Cardiac muscle cell (in vitro differentiated cells and primary cell): ENCODE data around the gene SSUH2. TPM values are rescaled to one million over a fixed set of nuclear protein-coding genes. Genes with fewer than 3 reads are reported as not detected.
"Not testable (repeated sequence)": the region's sequence is repeated elsewhere in the genome, so short reads cannot be mapped to it uniquely, and the experiment has no call there.

Source experiments
- DNase-seq, 2 donors: peaks; one replicate each; pipeline versions ENCODE4 v3.0.0 to v3.0.0-alpha.2; 2010 to 2017; ENCODE audit warnings: low read depth in 1 of 2, low spot score in 1 of 2
- H3K27ac ChIP-seq: fragments of 200-600 bp; sonication (generic); 2 replicates; pipeline ENCODE4 v1.5.1; 2016
- H3K27me3 ChIP-seq: fragments of 200-600 bp; sonication (generic); 2 replicates; pipeline ENCODE4 v1.6.0; 2016; ENCODE audit warnings: control low read depth
- H3K36me3 ChIP-seq: fragments of 200-600 bp; sonication (generic); 2 replicates; pipeline ENCODE4 v1.5.1; 2016; ENCODE audit warnings: control low read depth
- H3K4me1 ChIP-seq: fragments of 200-600 bp; sonication (generic); 2 replicates; pipeline ENCODE4 v1.8.1; 2017; ENCODE audit warnings: low read depth, mild to moderate bottlenecking, mixed run types
- H3K4me3 ChIP-seq: fragments of 200-600 bp; sonication (generic); 2 replicates; pipeline ENCODE4 v1.5.1; 2016; ENCODE audit warnings: mild to moderate bottlenecking
- H3K9me3 ChIP-seq: fragments of 200-600 bp; sonication (generic); 2 replicates; pipeline ENCODE4 v1.5.1; 2017; ENCODE audit warnings: low read depth, mild to moderate bottlenecking, control low read depth
- CTCF ChIP-seq: IDR thresholded peaks from 2 replicates; pipeline ENCODE4 v1.5.1; 2012; ENCODE audit warnings: low read depth, mild to moderate bottlenecking, low read length
- polyA plus RNA-seq: library from polyadenylated mRNA; unstranded; fragments of >200 nt; fragmentation: Nextera tagmentation; extraction: Ambion mirVana; gene quantifications from 2 replicates; pipeline ENCODE4 v1.2.1, GENCODE V29; 2016
- total RNA-seq: library from RNA; depleted of rRNA; stranded (reverse); fragments of >200 nt; gene quantifications from 2 replicates; pipeline ENCODE4 v1.2.3, GENCODE V29; 2016

Gene SSUH2
- total RNA-seq = 0.33 and 0.53 TPM in 2 replicates
- polyA plus RNA-seq = not detected in 2 replicates

DNA sequence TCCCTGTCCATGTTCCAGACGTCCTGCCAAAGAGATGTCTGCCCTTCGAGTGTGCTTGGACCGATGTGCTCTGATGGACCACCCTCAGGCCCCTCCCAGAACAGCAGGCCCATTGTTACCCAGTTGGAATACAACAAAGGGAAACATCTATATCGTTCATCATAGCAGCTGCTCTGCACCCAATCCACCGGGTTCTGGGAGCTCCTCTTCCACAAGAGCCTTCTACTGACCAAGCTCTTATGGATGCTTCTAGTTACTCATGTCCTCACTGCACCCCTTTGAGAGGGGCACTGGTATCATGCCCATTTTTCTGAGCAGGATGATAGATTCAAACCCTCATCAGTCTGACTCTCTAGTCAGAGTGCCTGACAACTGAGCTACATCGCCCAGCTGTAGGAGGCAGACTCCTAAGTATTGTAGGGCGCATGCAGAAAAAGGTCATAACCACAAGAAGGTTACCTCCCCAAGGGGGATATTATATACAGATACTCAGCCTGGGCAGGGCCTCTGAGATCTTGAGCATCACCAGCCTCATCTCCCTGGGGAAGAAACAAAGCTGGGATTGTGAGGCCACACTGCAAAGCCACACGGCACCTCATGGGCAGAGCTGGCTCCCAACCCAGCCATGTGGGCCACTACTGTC, at the start of gene SSUH2:
Gene SSUH2 (minus strand): TSS at position 51 of the 643 bp plus-strand sequence. CDS start 40 bp downstream, at position 11.
- H3K9me3 ChIP-seq = no peaks in the 10 kb centered on the region
- no peak within 1 kb of the TSS for H3K4me3 ChIP-seq
- H3K27me3 ChIP-seq = no peaks in the 10 kb centered on the region
- H3K36me3 ChIP-seq = no peaks in the 10 kb centered on the region
- no peak for TF ChIP-seq CTCF
- H3K27ac ChIP-seq = no peak within 1 kb of the TSS
- DNase-seq = no peak
- H3K4me1 ChIP-seq = no peaks in the 10 kb centered on the region

DNA sequence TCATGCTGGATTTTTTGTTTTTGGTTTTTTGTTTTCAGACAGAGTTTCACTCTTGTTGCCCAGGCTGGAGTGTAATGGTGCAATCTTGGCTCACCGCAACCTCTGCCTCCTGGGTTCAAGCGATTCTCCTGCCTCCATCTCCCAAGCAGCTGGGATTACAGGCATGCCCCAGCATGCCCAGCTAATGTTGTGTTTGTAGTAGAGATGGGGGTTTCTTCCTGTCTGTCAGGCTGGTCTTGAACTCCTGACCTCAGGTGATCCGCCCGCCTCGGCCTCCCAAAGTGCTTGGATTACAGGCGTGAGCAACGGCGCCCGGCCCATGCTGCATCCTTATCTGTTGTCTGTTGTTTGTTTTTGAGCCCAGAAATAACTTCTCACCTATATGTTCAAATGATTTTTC, 46.7 kb upstream of the SSUH2 start:
- not testable (repeated sequence) for H3K4me1 ChIP-seq, H3K27ac ChIP-seq, H3K4me3 ChIP-seq, H3K27me3 ChIP-seq, H3K9me3 ChIP-seq, H3K36me3 ChIP-seq, DNase-seq

DNA sequence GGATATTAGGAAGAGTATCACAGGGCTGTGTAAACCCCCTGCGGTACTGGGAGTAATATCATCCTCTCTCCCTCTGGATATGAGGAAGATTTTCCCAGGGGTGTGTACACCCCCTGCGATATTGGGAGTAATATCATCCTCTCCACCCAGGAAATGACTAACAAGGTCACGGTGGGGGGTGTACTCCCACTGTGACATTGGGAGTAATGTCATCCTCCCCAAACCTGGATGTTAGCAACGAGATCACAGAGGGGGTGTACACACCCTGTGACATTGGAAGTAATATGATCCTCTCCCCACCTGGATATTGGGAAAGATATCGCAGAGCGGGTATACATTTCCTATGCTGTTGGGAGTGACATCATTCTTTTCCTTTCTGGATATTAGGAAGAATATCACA, 40.4 kb upstream of the SSUH2 start:
- DNase-seq, H3K27ac ChIP-seq, H3K36me3 ChIP-seq, H3K4me3 ChIP-seq, H3K4me1 ChIP-seq, H3K9me3 ChIP-seq: not testable (repeated sequence)
- H3K27me3 ChIP-seq = peaks cover 13% of the 10 kb centered on the region

DNA sequence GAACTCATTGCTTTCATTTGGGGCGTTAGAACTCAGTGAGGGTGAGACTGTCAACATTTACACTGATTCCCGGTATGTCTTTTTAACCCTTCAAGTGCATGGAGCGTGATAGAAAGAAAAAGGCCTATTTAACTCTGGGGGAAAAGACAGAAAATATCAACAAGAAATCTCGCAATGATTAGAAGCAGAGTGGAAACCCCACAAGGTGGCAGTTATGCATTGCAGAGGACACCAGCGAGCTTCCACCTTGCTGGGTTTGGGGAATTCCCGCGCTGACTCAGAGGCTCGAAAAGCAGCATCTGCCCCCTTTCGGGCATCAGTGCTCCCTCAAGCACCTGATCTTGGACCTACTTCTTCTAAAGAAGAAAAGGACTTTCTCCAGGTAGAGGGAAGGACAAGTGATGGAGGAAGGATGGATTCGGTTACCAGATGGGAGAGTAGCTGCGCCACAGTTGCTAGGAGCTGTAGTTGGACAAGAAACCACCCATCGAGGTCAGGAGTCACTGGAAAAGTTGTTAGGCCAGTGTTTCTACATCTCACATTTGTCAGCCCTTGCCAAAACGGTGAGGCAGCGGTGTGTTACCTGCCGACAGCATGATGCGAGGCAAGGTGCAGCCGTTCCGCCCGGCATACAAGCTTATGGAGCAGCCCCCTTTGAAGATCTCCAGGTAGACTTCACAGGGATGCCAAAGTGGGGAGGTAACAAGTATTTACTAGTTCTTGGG, 38.4 kb upstream of the SSUH2 start:
- H3K36me3 ChIP-seq, H3K9me3 ChIP-seq, DNase-seq, H3K4me1 ChIP-seq, H3K4me3 ChIP-seq, H3K27ac ChIP-seq: not testable (repeated sequence)
- peaks cover 19% of the 10 kb centered on the region for H3K27me3 ChIP-seq

- not testable (repeated sequence) for H3K36me3 ChIP-seq, H3K27ac ChIP-seq, H3K4me3 ChIP-seq, DNase-seq, H3K9me3 ChIP-seq, H3K4me1 ChIP-seq
- H3K27me3 ChIP-seq = peaks cover 20% of the 10 kb centered on the region
Observed at GRCh38 chr3:8681881-8682538, 37.4 kb upstream of the SSUH2 start.

DNA sequence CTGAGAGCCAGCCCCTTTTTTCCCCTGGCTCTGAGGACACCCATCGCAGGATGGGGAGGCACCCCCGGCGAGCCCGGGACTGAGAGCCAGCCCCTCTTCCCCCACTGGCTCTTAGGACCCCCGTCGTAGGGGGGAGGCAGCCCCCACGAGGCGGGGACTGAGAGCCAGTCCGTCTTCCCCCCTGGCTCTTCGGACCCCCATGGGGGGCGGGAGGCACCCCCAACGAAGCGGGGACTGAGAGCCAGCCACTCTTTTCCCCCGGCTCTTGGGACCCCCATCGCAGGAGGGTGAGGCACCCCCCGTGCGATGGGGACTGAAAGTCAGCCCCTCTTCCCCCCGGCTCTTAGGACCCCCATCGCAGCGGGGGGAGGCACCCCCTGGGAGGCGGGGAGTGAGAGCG, 36.8 kb upstream of the SSUH2 start:
- no peaks in the 10 kb centered on the region for H3K36me3 ChIP-seq
- no peaks in the 10 kb centered on the region for H3K4me1 ChIP-seq
- no peak for DNase-seq
- peaks cover 20% of the 10 kb centered on the region for H3K27me3 ChIP-seq
- H3K27ac ChIP-seq = no peak overlapping the region
- no peak overlapping the region for H3K4me3 ChIP-seq
- H3K9me3 ChIP-seq = no peaks in the 10 kb centered on the region
- no peak for TF ChIP-seq CTCF

- H3K27me3 ChIP-seq = peaks cover 11% of the 10 kb centered on the region
- not testable (repeated sequence) for H3K9me3 ChIP-seq, H3K27ac ChIP-seq
Observed at GRCh38 chr3:8679817-8680553, 35.4 kb upstream of the SSUH2 start.

More at GRCh38 chr3:8679817-8680553, 35.4 kb upstream of the SSUH2 start:
- H3K4me1 ChIP-seq, H3K36me3 ChIP-seq, H3K4me3 ChIP-seq, DNase-seq: not testable (repeated sequence)
